Muscle of back (tissue), 11 donors: ENCODE measurements around the gene PTPRD. TPM values are rescaled to one million over a fixed set of nuclear protein-coding genes. Genes with fewer than 3 reads are reported as not detected.
A peak's percentile ranks its signal among the peaks of the same experiment; 100 is the strongest.

Source experiments
- DNase-seq, 3 donors: peaks; one replicate each; pipeline versions ENCODE4 v3.0.0 to v3.0.0-alpha.2; 2013
- polyA plus RNA-seq, 10 donors: library from polyadenylated mRNA; unstranded; fragments of 120-200 nt; gene quantifications; one replicate each; pipeline ENCODE4 v1.2.1, GENCODE V29; 2013; ENCODE audit not compliant: insufficient read length in 10 of 10

PTPRD gene
- polyA plus RNA-seq, 10 donors: 51.8 to 95.1 (median 75.6) TPM

DNA sequence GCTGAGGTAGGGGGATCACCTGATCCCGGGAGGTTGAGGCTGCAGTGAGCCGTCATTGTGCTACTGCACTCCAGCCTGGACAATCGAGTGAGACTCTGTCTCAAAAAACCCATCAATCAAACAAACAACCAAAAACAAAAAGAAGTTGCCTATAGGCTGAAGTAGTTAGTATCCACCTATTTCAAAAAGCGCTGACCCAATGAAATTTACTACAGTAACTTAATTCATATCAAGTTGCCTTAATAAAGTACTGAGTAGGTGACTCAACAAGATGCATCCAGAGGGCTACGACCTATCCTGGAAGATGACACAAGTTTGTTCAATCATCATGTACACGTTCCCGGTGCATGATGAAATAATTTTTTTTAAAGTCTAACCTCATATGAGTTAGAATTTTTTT lies 2164.6 kb downstream of the PTPRD start:
- no peak for DNase-seq

- no peak for DNase-seq
These were observed 2165.2 kb downstream of the PTPRD start for GRCh38 chr9:8447601-8448000.

DNA sequence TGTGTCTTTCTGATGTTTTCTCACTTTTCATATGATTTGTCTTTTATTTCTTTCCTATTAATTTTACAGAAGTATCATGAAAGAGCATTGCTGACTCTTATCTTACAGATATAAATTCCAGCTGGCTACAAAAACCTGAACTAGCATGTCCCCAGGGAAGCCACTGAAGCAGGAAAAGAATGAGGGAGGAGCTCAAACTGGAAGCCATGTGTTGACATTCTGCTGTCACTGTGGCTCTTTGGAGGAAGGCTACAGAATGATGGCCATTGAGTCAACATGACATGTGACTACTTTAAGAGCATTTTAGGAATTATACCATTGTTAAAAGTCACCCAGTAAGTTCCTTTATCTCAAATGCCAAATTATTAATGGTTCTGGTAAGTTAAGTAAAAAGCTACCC lies 2174.9 kb downstream of the PTPRD start:
- DNase-seq: peak in 1 of 3 donors; percentile 4

DNA sequence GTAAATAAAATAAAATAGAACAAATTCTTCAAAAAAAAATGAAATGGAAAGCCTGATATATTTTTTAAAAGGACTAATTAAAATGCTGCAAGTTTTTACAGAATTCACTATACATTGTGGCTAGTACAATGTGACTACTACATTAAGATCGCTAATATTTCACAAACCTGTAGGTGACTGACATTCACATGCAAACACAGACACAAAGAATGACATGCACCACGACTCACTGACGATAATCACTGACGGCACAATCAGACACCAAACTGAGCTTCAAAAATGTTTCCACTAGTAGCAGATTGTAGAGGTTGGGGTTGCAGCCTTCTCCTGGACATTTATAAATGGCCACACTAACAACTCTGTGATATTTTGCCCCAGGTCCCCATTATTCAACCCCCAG lies 2175.5 kb downstream of the PTPRD start:
- no peak for DNase-seq

- no peak for DNase-seq
These were observed 2176.0 kb downstream of the PTPRD start for GRCh38 chr9:8436786-8437185.

GRCh38 chr9:8434621-8435020 lies 2178.2 kb downstream of the PTPRD start:
- no peak for DNase-seq

GRCh38 chr9:8432224-8432623 lies 2180.6 kb downstream of the PTPRD start:
- no peak for DNase-seq

GRCh38 chr9:8431505-8431904 lies 2181.3 kb downstream of the PTPRD start:
- no peak for DNase-seq

- no peak for DNase-seq
These were observed 2181.9 kb downstream of the PTPRD start for GRCh38 chr9:8430945-8431344.

- no peak for DNase-seq
These were observed 2183.0 kb downstream of the PTPRD start for GRCh38 chr9:8429768-8430167.

DNA sequence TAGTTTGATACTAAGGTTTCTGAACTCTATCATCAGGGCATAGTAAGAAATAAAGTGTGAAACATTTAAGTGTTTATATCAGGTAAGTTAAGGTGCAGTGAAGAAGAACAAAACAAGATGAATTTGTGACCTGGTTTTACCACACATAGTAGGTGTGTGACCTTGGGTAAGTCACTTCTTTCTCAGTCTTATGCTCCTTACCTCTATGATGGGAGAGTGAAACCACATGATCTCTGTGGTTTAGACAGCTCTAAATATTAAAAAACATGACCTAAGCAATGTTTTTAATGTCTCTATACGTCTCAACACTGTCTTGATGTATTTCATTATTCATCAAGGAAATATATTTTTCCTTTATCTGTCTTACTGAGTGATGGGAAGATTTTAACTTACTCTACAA lies 2183.6 kb downstream of the PTPRD start:
- DNase-seq: no peak

GRCh38 chr9:8428389-8428788 lies 2184.4 kb downstream of the PTPRD start:
- no peak for DNase-seq

DNA sequence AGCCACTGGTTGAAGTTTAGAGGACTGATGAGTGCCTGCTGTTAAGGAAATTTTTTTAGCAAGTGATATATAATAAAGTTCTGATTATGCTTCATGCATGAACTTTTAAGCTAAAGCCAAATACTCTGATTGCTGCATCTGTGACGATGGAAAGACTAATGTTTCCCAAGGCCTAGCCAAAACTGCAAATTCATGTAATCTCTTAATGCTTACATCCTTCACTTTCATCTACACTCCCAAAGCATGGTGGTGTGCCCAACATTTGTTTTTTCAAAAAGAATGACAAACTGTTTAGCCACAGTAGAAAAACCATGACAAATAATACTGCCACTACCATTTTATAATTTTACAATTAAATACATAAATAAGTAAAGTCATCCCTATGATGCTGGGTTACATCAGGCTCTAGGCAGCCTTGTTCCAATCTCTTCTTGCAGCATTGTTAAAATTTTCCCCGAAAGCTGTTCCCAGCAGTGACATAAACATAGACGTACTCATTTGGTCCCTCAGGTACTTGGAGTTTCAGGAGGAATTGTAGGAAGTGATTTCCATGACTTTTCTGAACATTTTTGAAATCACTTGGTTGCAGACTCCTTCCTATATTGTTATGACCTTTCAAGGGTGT lies 2187.9 kb downstream of the PTPRD start:
- DNase-seq: peak; percentile 43 to 66 (median 52)

DNA sequence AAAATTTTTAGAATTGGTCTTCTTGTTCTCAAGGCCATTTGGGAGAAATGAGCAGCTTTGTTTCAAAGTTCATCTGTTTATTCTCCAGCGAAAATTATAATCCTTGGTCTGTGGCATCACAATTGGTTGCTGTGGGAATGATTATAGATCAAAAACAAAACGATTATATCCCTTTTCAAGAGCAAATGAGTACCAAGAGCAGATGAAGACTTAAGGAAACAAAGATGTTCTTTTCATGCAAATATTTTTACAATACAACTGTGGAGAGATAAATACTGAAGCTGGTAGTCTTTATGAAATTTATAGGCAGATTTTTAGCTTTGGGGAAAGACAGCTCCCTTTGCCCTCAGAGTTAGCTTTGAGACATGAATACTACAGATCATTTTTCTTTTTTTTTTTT lies 2192.4 kb downstream of the PTPRD start:
- no peak for DNase-seq

DNA sequence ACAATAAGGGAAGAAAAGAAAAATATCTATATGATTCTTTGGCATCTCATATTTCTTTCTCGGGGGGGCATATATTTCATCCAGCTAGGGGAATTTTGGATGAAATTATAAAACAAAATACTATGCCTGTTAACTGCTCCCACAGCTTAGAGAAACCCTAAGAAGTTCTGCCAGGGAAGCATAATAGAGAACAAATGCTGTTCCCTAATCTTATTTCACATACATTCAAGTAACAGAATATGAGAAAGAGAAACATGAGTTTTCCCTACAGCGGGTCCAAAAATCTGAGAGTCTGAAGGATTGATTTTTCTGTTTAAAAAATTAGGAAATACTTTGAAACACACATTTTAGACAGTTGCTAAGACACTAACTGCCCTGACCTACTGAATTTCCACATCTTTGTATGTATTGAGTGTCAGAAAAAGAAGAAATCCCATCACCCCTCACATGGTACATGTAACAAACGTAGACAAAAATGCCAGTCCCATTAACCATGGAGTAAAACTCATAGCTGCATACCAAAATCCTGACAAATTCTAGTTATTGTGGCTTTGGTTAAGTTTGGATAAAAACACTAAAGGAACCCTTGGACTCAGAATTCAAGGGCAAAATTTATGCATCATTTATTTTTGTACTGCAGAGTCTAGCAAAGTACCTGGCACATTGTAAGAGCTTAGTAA lies 2193.1 kb downstream of the PTPRD start:
- DNase-seq: peak in 2 of 3 donors; percentile 45 to 67

- DNase-seq: no peak
These were observed 2195.5 kb downstream of the PTPRD start for GRCh38 chr9:8417341-8417740.

DNA sequence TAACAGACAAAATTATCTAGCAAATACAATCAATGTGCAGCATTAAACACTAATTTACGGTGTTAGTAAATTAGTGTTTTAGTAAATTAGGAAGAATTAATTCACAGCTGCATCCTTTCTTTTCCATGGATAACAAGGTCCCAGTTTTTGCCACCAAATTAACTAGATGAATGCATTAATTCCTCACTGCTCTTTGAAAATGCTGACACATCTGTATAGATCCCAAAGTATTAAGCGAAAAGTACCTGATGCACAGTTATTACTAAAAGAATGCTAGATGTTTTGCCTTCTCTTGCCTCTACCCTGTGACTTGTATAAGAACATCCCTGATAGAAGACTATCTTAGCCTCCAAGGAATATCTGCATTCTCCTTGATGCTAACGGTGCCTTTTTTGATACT lies 2200.5 kb downstream of the PTPRD start:
- no peak for DNase-seq

DNA sequence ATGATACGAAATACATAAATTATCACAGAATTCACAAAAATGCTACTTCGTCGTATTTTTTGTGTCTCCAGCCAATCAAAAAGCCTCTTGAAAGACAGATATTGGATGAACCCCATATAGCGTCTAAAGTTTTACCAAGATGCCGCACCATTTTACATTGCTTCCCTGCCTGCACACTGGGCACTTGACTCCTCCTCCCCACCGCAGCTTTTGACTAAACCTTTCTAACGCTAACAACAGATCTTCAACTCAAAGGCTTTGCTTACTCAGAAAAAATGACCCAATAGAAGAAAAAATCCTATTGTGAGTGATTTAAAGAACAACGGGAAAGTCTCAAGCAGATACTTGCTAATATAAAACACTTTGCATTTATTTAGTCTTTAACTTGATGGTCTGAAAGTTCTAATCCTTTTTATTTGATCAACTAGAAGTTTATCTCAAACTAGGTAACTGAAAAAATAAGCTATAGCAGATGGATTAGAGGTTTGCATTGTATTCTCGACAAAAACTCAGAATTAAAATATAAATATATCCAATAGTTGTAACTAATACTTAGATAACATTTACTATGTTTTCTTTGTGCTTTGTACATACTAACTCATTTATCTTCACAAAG lies 2204.1 kb downstream of the PTPRD start:
- DNase-seq: no peak

GRCh38 chr9:8401961-8402705 lies 2210.7 kb downstream of the PTPRD start:
- DNase-seq: peak in 1 of 3 donors; percentile 41

DNA sequence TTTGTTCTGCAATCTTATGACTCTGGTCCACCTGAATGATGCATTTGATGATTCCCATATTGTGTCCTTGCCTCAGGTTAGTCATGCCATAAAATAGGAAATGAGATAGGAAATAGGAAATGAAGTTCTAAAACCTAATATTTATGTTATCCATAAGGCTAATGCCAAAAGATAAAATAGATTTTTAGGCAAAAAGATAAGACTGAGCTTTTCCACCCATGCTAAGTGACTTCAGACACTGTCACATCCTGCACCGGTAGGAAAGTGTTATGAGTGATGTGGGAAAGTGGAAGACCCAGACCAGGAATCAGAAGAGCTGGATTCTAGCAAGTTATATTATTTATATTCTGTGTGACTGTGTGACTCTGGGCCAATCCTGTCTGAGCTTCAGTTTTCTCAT lies 2212.4 kb downstream of the PTPRD start:
- no peak for DNase-seq

- no peak for DNase-seq
These were observed 2217.8 kb downstream of the PTPRD start for GRCh38 chr9:8395022-8395421.

DNA sequence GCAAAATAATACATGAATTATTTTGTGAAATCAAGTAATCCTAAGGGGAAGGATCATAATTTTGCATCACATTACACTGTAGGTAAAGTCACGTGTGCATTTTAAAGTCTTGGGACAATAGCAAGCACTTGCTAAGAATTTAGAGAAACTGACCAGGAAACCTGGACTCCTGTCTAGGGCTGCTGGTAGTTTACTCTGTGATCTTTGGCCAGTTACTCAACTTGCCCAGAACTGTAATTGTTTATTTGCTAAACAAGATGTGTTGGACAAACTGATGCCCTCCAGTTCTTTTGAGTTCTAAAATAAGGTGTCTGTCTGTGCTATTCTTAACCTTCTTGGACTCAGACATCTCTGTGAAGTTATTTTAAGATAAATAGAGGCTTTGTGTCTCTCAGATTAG lies 2218.5 kb downstream of the PTPRD start:
- no peak for DNase-seq

DNA sequence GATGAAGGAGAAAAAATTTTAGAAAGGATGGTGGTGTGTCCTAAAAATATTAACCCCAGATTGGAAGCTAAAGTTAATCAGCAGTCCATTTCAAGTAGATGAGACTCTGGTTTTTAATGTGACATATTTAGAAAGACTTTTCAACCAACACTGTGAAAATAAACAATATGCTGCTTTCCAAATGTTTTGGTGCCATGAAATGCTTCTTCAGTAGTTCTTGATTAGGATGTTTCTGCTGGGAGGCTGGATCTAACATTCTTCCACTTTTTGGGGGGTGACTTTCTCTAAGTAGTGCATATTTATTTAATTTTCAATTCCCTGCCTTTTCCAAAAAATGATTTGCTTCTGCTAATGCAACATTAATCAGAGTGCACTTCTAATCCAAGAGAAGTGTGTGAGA lies 2219.9 kb downstream of the PTPRD start:
- DNase-seq: no peak
